Peyer's patch (tissue), 4 donors: ENCODE results near the gene FITM2. TPM values are rescaled to one million over a fixed set of nuclear protein-coding genes. Genes with fewer than 3 reads are reported as not detected.

Experiments
- DNase-seq, 3 donors: peaks; one replicate each; pipeline ENCODE4 v3.0.0-alpha.2; 2017 to 2019
- H3K27ac ChIP-seq, 4 donors: fragments of 200-600 bp; sonication (generic); one replicate each; pipeline ENCODE4 v1.5.1; 2016 to 2019
- H3K27me3 ChIP-seq, 2 donors: fragments of 200-600 bp; sonication (generic); one replicate each; pipeline ENCODE4 v1.5.1; 2019
- H3K36me3 ChIP-seq, 3 donors: fragments of 200-600 bp; sonication (generic); one replicate each; pipeline ENCODE4 v1.5.1; 2016 to 2019
- H3K4me1 ChIP-seq, 4 donors: fragments of 200-600 bp; sonication (generic); one replicate each; pipeline ENCODE4 v1.5.1; 2016 to 2019
- H3K4me3 ChIP-seq, 4 donors: fragments of 200-600 bp; sonication (generic); 1 replicate in 3 of 4; 2 replicates in 1 of 4; pipeline ENCODE4 v1.5.1; 2016 to 2019; ENCODE audit warnings: mild to moderate bottlenecking in 1 of 4
- H3K9me3 ChIP-seq, 4 donors: fragments of 200-600 bp; sonication (generic); one replicate each; pipeline ENCODE4 v1.5.1; 2016 to 2019; ENCODE audit warnings: mild to moderate bottlenecking in 1 of 4
- POLR2A ChIP-seq, 2 donors: fragments of 450-650 bp; IDR thresholded peaks; one replicate each; pipeline ENCODE4 v1.5.1; 2017; ENCODE audit warnings: antibody characterized with exemption in 2 of 2, mild to moderate bottlenecking in 2 of 2, moderate library complexity in 2 of 2
- small RNA-seq, 2 donors: library from RNA; depleted of rRNA; stranded (forward); fragments of <200 nt; gene quantifications; one replicate each; pipeline ENCODE3, GENCODE V24; 2016
- total RNA-seq, 4 donors: library from RNA; depleted of rRNA; stranded (reverse); fragments of >200 nt; gene quantifications; one replicate each; pipeline ENCODE4 v1.1.0, GENCODE V29; 2016
- TF ChIP-seq, protein P1 (sequence below), 6 experiments: fragments of 450-650 bp in 4 of 6; fragments of 200-600 bp in 2 of 6; sonication (generic) in 1 of 6; IDR thresholded peaks; one replicate each; pipeline ENCODE4 v1.5.1; 2017 to 2019; ENCODE audit warnings: antibody characterized with exemption in 6 of 6, mild to moderate bottlenecking in 3 of 6, moderate library complexity in 1 of 6

Gene FITM2
- total RNA-seq, 4 donors from 2014 or later: 8.7 to 11.7 (median 10.8) TPM

DNA sequence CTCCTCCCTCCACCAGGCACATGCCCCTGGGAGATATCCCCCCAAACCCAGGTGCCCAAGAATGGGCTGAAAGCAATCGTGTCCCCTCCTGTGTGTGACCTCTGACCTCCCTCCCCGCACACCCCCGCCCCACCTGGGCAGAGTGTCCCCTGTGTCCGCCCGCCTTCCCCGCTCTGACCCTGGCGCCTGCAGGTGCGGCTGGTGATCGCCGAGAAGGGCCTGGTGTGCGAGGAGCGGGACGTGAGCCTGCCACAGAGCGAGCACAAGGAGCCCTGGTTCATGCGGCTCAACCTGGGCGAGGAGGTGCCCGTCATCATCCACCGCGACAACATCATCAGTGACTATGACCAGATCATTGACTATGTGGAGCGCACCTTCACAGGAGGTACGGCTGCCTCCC lies 54.0 kb downstream of the FITM2 start:
- Histone ChIP-seq H3K9me3 (no peaks in the 10 kb centered on the region), H3K27ac (no peak overlapping the region), H3K27me3 (no peaks in the 10 kb centered on the region), H3K4me3 (no peak overlapping the region), H3K36me3 (no peaks in the 10 kb centered on the region), H3K4me1 (no peaks in the 10 kb centered on the region)
- no peak for DNase-seq
- TF ChIP-seq POLR2A (IDR thresholded peaks at IDR 0.05): no peak
- TF ChIP-seq, protein P1, sequence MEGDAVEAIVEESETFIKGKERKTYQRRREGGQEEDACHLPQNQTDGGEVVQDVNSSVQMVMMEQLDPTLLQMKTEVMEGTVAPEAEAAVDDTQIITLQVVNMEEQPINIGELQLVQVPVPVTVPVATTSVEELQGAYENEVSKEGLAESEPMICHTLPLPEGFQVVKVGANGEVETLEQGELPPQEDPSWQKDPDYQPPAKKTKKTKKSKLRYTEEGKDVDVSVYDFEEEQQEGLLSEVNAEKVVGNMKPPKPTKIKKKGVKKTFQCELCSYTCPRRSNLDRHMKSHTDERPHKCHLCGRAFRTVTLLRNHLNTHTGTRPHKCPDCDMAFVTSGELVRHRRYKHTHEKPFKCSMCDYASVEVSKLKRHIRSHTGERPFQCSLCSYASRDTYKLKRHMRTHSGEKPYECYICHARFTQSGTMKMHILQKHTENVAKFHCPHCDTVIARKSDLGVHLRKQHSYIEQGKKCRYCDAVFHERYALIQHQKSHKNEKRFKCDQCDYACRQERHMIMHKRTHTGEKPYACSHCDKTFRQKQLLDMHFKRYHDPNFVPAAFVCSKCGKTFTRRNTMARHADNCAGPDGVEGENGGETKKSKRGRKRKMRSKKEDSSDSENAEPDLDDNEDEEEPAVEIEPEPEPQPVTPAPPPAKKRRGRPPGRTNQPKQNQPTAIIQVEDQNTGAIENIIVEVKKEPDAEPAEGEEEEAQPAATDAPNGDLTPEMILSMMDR (IDR thresholded peaks at IDR 0.05): no peak

DNA sequence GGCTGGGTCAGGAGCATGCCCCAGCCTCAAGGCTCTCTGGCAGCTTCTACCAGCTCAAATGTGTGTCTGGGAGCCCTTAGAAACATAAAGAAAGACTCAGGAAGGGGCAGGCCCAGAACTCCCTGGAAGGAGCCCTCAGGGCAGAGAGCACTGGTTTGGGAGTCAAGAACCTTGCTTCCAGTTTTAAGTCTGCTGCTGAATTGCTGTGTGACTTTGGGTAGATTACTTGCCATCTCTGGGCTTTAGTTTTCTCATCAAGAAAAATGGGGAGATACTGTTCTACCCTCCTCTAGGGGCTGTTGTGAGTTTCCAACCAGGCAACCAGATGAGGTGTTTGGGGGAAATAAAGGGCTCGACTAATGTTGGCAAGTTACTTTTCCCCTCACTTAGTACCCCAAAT lies 55.1 kb downstream of the FITM2 start:
- Histone ChIP-seq H3K4me1 (no peaks in the 10 kb centered on the region), H3K36me3 (no peaks in the 10 kb centered on the region), H3K4me3 (no peak overlapping the region), H3K27me3 (no peaks in the 10 kb centered on the region), H3K9me3 (no peaks in the 10 kb centered on the region), H3K27ac (no peak overlapping the region)
- no peak for TF ChIP-seq POLR2A (IDR thresholded peaks at IDR 0.05)
- TF ChIP-seq, protein P1 (IDR thresholded peaks at IDR 0.05): no peak
- no peak for DNase-seq

DNA sequence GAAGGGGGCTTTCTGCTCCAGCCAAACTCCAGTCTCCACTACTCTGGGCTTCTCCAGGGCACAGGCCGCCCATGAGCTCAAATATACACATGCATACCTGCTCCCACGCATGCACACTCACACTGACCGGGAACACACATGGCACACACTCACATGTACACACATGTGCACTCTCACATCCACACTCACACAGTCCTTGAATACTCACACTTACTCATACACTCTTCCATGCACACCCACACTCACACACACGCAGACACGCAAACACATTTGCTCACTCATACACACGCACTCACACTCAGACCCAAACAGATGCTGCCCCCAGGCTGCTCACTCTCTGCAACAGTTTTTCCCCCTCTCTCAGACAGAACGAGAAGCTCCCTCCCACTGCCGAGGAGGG lies 56.9 kb downstream of the FITM2 start:
- DNase-seq: no peak
- Histone ChIP-seq H3K9me3 (no peaks in the 10 kb centered on the region), H3K27me3 (no peaks in the 10 kb centered on the region), H3K27ac (no peak overlapping the region), H3K4me3 (no peak overlapping the region), H3K36me3 (no peaks in the 10 kb centered on the region), H3K4me1 (no peaks in the 10 kb centered on the region)
- no peak for TF ChIP-seq POLR2A (IDR thresholded peaks at IDR 0.05)
- TF ChIP-seq, protein P1 (IDR thresholded peaks at IDR 0.05): no peak

DNA sequence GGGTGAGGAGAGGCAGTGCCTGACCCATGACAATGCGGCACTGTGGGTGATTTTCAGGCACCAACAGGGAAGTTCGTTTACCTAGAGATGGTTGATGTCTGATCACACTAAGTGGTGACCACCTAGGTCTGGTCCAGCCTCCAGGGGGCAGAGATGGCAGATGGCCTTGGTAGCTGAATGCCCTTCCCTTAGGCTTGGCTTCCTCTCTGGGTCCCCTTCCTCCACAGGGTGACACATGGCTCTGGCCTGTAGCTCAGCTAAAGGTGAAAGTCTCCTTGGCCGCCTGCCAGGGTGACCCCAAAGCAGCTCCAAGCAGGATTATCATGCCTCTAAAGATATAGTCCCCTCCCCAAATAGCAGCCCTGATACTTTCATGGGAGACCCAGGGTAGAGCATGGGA lies 57.5 kb downstream of the FITM2 start:
- Histone ChIP-seq H3K4me1 (no peaks in the 10 kb centered on the region), H3K9me3 (no peaks in the 10 kb centered on the region), H3K27ac (no peak overlapping the region), H3K4me3 (no peak overlapping the region), H3K27me3 (no peaks in the 10 kb centered on the region), H3K36me3 (no peaks in the 10 kb centered on the region)
- no peak for DNase-seq
- no peak for TF ChIP-seq POLR2A (IDR thresholded peaks at IDR 0.05)
- TF ChIP-seq, protein P1 (IDR thresholded peaks at IDR 0.05): no peak

Small RNA genes within 50 kb of the gene (small RNA-seq; reads per million reads assigned to genes)
- gene RF00019: 0 reads per million in 2 donors

Other genes with a start within 250 kb of the FITM2 start
- 1 to 10 TPM; 1.2 to 8.0 (median 4.2) TPM for gene JPH2, start 124.0 kb downstream of the FITM2 start, total RNA-seq
- 10 to 100 TPM; 37.6 to 55.3 (median 38.2) TPM for gene OSER1, start 100.4 kb downstream of the FITM2 start, total RNA-seq
- gene GDAP1L1, start 63.9 kb downstream of the FITM2 start, total RNA-seq: 1 to 10 TPM in 2 of 4 donors, not detected in 2; 1.2 to 2.3 TPM
- not detected for gene R3HDML, start 25.8 kb upstream of the FITM2 start, total RNA-seq
- gene HNF4A, start 44.5 kb upstream of the FITM2 start, total RNA-seq: 100 to 1,000 TPM in 3 of 4 donors, 10 to 100 TPM in 1; 76.7 to 346 (median 308) TPM
- 10 to 100 TPM in 1 of 4 donors, 1 to 10 TPM in 3; 6.0 to 30.5 (median 8.9) TPM for gene TTPAL, start 164.7 kb upstream of the FITM2 start, total RNA-seq
- gene SERINC3, start 210.9 kb upstream of the FITM2 start, total RNA-seq: 10 to 100 TPM; 24.8 to 70.0 (median 54.2) TPM